Measurements from ENCODE around the gene ORM1.
A peak's percentile ranks its signal among the peaks of the same experiment; 100 is the strongest.

Gene ORM1

DNA sequence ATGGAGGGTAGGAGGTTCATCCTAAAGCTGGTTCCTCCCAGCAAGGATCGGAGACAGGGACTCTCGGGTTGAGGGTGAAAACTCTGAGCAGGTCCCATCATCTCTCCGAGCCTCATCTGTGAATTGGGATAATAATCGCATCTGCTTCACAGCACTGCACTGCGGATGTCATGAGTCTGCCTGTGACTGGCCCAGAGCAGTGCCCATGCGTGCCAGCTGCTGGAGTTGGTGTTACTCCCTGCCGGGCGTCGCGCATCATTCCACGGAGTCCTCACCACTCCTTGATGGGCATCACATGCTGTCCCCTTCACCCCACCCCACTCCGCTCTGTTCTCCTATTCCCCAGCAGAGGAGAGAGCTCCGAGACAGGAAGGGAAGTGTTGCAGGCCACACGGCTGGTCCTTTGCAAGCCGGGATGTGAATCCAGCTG lies 35.1 kb upstream of the ORM1 start:
- DNase-seq (ENCODE audit: low read depth), result no peak
- H3K4me3 ChIP-seq (ENCODE audit: control insufficient read depth, low read depth, low read length), result no peak overlapping the region
- TF ChIP-seq, protein P1, sequence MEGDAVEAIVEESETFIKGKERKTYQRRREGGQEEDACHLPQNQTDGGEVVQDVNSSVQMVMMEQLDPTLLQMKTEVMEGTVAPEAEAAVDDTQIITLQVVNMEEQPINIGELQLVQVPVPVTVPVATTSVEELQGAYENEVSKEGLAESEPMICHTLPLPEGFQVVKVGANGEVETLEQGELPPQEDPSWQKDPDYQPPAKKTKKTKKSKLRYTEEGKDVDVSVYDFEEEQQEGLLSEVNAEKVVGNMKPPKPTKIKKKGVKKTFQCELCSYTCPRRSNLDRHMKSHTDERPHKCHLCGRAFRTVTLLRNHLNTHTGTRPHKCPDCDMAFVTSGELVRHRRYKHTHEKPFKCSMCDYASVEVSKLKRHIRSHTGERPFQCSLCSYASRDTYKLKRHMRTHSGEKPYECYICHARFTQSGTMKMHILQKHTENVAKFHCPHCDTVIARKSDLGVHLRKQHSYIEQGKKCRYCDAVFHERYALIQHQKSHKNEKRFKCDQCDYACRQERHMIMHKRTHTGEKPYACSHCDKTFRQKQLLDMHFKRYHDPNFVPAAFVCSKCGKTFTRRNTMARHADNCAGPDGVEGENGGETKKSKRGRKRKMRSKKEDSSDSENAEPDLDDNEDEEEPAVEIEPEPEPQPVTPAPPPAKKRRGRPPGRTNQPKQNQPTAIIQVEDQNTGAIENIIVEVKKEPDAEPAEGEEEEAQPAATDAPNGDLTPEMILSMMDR (IDR thresholded peaks at IDR 0.05; ENCODE audit: control insufficient read depth, insufficient read depth, low read depth, low read length, missing control alignments), result no peak

DNA sequence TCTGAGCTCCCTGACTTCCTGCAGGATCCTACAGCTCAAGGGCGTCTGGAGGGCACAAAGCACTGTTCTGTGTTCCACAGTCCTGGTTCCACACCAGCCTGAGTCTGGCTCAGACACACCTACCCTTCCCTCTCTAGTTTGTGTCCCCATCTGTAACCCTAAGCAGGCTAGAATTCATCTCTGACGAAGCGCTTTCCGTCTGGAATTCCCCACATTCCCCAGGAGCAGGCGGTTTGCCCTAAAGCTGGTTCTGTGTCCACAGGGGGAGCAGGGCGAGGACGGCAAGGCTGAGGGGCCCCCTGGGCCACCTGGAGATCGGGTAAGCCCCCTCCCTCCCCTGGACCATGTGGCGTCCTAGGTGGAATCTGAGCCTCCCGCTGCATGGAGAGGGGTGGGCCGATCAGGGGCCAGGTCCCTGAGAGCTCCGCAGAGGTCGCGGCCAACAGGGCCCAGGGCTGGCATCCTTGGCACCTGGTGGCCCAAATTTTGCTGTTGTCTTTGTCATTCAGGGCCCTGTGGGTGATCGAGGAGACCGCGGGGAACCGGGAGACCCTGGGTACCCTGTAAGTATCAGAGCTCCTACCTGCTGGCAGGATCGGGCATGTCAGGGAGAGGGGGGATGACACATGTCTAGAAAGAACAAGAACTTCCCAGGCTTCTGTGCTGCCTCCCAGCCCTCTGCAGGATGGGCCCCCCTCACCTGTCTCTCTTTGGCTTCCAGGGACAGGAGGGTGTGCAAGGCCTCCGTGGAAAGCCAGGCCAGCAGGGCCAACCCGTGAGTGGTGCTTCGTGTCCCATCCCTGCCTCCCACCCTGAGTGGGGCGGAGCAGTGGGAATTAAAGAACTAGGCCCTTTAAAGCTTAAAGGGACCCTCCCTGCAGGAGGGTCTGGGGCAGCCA lies 34.5 kb upstream of the ORM1 start:
- DNase-seq (ENCODE audit: low read depth), result no peak
- no peak overlapping the region for H3K4me3 ChIP-seq (ENCODE audit: control insufficient read depth, low read depth, low read length)
- TF ChIP-seq, protein P1 (IDR thresholded peaks at IDR 0.05; ENCODE audit: control insufficient read depth, insufficient read depth, low read depth, low read length, missing control alignments), result peak; percentile 17

DNA sequence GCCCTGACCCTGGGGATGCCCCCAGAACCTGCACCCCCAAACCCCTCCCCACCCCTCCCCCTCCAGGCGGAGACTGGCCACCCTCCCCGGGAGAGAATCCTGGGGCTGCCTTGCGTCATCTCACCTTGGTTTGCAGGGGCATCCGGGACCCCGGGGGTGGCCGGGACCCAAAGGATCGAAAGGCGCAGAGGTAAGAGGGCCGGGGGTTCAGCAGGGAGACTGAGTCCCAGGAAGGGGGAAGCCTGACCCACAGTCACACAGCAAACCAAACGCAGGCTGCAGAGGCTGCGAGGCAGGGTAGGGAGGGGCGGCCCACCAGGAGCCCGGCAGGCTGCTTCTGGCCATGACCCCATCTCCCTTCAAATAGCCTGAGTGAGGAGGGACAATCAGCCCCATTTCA lies 33.8 kb upstream of the ORM1 start:
- TF ChIP-seq, protein P1 (IDR thresholded peaks at IDR 0.05; ENCODE audit: control insufficient read depth, insufficient read depth, low read depth, low read length, missing control alignments), result no peak
- no peak overlapping the region for H3K4me3 ChIP-seq (ENCODE audit: control insufficient read depth, low read depth, low read length)
- DNase-seq (ENCODE audit: low read depth), result no peak

DNA sequence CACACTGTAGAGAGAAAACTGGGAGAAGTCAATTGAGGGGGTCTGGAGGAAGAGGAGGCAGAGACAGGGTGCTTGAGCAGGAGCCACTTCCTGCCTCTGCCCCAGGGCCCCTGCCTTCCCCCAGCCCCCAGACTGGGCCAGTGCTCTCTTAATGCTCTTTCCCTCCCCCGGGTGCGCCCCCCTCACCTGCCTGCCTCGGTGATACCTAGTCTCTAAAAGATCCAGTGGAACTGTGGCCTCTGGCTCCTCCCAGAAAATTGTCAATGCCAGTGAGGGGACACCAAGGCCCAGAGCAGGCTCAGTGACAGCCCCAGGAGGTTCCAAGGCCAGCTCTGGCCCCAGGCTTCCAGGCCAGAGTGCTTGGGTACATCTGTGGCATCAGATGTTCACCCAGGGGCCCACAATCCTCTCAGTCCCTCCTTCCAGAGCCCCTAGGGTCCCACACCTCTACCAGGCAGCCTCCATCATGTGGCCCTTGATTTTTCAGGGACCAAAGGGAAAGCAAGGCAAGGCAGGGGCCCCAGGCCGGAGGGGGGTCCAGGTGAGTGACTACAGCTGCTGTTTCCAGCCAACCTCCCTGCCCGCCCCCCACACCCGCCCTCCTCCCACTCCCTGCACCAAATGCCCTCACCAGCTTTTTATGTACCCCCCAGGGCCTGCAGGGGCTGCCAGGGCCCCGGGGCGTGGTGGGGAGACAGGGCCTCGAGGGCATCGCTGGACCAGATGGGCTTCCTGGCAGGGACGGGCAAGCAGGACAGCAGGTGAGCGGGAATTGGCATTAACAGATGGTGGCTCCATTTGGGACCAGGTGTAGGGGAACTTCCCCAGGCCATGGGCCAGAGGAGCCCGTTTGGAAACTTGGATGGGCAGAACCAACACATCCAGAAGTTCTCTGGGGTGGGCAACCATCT lies 33.1 kb upstream of the ORM1 start:
- no peak overlapping the region for H3K4me3 ChIP-seq (ENCODE audit: control insufficient read depth, low read depth, low read length)
- TF ChIP-seq, protein P1 (IDR thresholded peaks at IDR 0.05; ENCODE audit: control insufficient read depth, insufficient read depth, low read depth, low read length, missing control alignments), result no peak
- DNase-seq (ENCODE audit: low read depth), result no peak

DNA sequence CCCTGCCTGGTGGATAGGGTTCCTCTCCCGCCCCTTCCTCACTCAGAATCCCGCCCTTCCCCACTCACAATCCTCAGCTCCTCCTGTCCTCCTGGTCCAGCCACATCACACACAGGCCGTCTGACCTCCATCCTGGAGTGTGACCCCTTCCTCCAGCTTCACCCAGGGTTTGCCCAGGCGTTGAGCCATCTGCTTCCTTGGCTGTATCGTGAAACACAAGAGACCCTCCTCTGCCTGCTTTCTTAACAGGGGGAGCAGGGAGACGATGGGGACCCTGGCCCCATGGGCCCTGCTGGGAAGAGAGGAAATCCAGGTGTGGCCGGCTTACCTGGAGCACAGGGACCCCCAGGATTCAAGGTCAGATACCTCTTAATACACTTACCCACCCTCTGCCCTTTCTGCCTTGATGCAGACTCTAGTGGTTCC lies 32.3 kb upstream of the ORM1 start:
- DNase-seq (ENCODE audit: low read depth), result no peak
- TF ChIP-seq, protein P1 (IDR thresholded peaks at IDR 0.05; ENCODE audit: control insufficient read depth, insufficient read depth, low read depth, low read length, missing control alignments), result no peak
- no peak overlapping the region for H3K4me3 ChIP-seq (ENCODE audit: control insufficient read depth, low read depth, low read length)

DNA sequence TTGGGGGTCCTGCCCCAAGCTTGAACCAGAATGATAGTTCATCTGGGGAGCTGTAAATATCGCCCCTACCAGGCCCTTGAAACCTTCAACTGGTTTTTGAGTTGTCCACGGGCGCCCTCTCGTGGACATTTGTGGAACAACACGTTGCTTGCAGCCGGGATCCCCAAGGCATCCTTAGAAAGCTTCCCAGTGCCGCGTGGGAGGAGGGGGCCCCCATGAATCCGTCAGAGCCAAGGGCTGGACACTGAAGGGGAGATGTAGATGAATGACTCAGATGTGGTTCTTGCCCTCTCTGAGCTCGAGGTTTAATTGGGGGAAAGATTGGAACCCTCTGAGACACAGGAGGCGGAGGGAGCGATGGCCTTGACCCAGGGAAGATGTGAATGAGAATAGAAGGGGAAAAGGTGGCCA lies 31.8 kb upstream of the ORM1 start:
- H3K4me3 ChIP-seq (ENCODE audit: control insufficient read depth, low read depth, low read length), result no peak overlapping the region
- TF ChIP-seq, protein P1 (IDR thresholded peaks at IDR 0.05; ENCODE audit: control insufficient read depth, insufficient read depth, low read depth, low read length, missing control alignments), result peak; percentile 82

More for the DNA sequence above, 31.8 kb upstream of the ORM1 start:
- no peak for DNase-seq (ENCODE audit: low read depth)
